HG02759 (cell line): ENCODE results near the gene VPS26A.
"Not testable (repeated sequence)": the region's sequence is repeated elsewhere in the genome, so short reads cannot be mapped to it uniquely, and the experiment has no call there.

Source experiments
- ATAC-seq: cut with Tn5 transposase; IDR thresholded peaks from one replicate; pipeline ENCODE4 v1.9.1; 2021; ENCODE audit warnings: mild to moderate bottlenecking, moderate library complexity; ENCODE audit not compliant: unreplicated experiment

VPS26A gene

DNA sequence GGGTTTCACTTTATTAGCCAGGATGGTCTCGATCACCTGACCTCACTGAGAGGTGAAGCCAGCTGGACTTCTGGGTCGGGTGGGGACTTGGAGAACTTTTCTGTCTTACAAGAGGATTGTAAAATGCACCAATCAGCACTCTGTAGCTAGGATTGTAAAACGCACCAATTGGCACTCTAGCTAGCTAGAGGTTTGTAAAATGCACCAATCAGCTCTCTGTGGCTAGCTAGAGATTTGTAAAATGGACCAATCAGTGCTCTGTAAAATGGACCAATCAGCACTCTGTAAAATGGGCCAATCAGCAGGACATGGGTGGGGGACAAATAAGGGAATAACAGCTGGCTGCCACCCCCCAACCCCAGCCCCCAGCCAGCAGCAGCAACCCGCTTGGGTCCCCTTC lies 51.3 kb downstream of the VPS26A start:
- ATAC-seq: not testable (repeated sequence)

GRCh38 chr10:69176823-69177222 lies 52.8 kb downstream of the VPS26A start:
- ATAC-seq: no peak

DNA sequence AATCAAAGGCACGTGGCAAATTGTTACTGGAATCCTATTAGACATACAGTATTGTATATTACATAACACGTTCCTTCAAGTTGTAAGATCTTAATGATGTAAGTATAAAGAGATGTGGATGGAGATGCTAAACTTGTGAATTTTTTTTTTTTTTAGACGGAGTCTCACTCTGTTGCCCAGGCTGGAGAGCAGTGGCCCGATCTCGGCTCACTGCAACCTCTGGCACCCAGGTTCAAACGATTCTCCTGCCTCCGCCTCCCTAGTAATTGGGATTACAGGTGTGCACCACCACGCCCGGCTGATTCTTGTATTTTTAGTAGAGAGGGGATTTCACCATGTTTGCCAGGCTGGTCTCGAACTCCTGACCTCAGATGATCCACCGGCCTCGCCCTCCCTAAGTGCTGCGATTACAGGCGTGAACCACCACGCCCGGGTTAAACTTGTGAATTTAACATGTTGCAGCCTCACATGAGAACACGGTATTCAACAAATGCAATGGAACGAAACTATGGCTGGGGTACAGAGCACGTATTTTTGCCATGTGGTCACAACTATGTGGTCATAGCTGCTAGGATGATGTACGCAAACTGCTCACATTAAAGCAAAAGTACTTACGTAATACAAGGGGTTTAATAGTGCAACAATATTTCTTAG lies 55.2 kb downstream of the VPS26A start:
- ATAC-seq: peak; percentile 32

DNA sequence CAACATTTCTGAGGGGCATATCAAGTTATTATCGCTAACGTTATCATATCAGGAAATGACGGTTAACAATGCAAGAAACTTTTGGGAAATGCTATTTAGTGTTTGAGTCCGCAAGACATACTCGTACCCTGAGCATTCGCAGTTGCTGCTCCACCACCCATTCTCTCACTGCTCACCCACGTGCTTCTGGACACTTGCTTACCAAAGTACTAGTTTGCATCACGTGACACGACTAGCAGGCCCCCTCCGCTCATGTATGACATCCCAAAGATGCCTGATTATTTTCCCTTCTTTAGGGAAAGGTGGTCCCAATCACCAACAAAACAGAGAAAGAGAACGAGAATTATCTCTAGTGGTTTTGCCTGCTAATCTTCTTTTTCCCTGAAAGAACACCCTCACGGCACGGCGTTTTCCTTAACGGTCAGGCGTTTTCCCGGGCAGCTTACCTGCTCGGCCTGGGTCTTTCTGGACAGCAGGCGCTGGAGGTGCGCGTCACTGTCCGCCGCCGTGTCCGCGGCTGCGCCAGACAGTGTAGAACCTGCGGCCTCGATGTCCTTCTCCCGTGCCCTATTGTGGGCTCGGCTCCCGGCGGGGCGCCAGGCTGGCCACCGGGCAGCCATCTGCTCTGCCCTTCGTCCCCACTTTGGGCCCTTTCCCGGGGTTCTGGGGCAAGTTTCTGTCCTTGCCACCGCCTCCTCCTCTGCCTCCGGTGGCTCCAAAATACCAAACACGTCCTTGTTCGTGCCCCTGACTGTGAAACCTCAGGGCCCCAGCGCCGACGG lies 56.0 kb downstream of the VPS26A start, which contains the start of gene SUPV3L1:
Gene SUPV3L1 (plus strand): TSS at position 492 of the 782 bp plus-strand sequence. CDS start 58 bp downstream, at position 550.
- ATAC-seq: peak; percentile 89

- ATAC-seq: no peak
Observed at GRCh38 chr10:69180525-69181204, 56.7 kb downstream of the VPS26A start.

DNA sequence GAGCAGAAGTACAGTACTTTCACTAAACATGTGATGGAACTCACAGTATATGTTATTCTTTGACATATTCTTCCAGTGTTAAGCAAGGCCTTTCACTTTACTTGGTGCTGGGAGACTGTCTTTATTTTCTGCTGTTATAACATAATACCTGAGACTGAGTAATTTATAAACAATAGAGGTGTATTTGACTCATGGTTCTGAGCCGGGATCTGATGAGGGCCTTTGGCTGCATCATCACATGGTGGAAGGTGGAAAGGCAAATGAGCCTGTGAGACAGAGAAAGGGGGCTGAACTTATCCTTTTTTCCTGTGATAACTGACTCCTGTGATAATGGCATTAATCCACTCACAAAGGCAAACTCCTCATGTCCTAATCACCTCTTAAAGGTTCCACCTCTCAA lies 57.5 kb downstream of the VPS26A start:
- no peak for ATAC-seq

DNA sequence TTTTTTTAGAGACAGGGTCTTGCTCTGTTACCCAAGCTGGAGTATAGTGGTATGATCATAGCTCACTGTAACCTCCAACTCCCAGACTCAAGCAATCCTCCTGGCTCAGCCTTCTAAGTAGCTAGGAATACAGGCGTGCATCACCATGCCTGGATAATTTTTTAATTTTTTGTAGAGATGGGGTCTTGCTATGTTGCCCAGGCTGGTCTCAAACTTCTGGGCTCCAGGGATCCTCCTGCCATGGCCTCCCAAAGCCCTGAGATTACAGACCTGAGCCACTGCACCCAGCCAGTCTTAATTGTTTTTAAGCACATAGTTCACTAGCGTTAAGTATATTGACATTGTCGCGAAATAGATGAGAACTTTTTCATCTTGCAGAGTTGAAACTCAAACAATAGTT lies 58.0 kb downstream of the VPS26A start:
- ATAC-seq: no peak

DNA sequence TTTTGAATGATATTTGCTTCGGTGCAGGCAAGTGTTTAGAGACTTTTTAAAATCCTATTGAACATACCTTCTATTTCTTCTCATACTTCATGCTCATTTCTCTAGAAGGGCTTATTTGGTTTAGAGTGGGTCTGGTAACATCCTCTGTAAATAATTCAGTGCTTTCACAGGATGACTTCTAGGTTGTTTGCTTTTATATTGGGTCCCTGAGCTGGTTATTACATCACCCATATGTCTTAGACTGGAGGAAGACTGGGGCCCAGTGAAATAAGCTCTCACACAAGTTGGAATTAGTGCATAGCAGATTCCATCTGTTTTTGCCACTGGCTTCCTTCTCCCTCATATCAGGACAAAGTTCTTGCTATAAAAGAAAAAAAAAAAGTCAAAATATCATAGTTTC lies 62.5 kb downstream of the VPS26A start:
- ATAC-seq: no peak

- no peak for ATAC-seq
Observed at GRCh38 chr10:69201045-69201444, 77.1 kb downstream of the VPS26A start.

DNA sequence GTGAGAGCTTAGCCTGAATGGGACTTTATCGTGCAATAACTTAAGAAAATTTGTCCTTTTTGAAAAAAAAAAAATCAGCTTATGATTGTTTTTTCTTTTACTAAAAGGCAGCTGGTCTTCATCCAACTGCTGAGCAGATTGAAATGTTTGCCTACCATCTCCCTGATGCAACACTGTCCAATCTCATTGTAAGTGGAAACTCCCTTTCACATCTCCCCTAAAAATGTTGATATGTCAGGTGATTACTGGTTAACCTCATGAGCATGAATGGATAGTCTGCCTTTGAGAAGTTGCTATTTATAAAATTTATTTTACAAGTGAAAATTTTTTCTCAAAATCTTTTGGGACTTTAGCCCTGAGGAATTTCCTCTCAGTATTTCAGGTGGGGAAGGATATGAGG lies 78.4 kb downstream of the VPS26A start:
- peak; percentile 57 for ATAC-seq

DNA sequence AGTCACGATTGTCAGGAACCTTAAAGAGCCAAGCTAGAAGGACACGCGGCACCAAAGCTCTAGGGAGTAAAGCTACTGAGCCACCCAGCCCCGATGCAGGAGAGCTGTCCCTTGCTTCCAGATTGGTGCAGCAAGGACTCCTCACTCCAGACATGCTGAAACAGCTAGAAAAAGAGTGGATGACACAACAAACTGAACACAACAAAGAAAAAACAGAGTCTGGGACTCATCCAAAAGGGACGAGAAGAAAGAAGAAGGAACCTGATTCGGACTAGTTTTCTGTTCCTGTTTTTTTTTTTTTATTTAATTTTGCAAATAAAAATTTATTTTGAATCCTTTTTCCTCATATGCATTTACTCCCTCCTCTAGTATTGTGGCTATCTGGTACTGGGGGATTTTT lies 84.8 kb downstream of the VPS26A start:
- no peak for ATAC-seq

- no peak for ATAC-seq
Observed at GRCh38 chr10:69209787-69210484, 86.0 kb downstream of the VPS26A start.

DNA sequence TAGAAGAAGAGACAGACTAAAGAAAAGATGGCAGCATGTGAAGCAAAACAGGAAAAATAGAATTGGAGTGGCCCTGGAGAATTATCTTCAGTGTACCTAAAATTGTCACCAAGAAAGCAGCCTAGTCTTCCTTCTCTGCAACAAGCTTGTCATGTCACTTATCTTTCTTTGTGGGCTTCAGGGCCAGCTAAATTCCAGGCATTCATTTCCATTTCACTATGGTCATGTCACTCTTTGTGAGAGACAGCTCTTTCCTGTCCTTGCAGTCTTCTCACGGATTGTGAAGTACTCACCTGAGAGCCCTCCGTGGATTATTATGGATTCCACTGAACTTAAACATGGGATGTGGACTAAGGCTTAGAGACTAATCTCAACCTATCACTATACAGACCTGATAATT lies 87.1 kb downstream of the VPS26A start:
- ATAC-seq: no peak

DNA sequence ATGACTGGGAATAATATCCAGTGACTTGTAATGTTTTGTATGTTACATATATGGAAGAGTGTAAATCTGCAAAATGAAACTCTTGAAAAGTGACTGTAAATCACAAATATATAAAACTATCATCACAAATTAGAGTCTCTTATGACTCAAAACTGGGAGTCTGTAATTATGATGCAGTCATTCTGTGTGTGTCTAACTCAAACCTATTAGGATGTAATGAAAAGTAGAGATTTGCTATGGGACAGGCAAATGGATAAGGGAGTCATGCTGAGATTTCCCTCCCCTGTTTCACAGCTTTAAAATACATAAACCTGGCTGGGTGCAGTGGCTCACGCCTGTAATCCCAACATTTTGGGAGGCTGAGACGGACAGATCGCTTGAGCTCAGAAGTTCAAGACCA lies 87.5 kb downstream of the VPS26A start:
- no peak for ATAC-seq

DNA sequence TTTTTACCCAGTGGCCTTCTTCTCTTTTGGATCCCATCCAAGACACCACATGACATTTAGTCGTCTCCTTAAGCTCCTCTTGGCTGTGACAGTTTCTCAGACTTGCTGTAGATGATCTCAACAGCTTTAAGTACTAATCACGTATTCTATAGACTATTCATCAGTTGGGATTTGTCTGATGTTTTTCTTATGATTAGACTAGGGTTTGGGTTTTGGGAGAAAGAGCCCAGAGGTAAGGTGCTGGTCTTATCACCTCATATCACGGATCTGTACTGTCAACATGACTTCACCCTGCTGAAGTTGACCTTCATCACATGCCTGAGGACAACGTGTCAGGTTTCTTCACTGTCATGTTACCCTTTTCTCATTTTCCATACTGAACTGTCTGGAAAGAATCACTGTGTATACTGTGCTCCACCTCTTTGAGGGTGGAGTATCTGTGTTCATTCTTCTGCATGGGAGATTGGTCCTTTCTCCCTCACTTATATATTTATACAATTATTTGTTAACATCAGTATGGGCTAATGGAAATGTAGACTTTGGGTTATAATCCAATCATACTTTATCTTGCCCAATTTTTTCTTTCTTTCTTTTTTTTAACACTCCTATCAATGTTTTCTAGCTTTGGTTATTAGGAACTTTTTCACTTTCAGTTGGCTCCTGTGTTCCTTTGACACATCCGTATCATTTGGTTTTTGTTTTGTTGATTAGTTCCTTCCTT lies 89.8 kb downstream of the VPS26A start:
- ATAC-seq: no peak

GRCh38 chr10:69214666-69215131 lies 90.7 kb downstream of the VPS26A start:
- ATAC-seq: no peak

- no peak for ATAC-seq
Observed at GRCh38 chr10:69215405-69216171, 91.6 kb downstream of the VPS26A start.

DNA sequence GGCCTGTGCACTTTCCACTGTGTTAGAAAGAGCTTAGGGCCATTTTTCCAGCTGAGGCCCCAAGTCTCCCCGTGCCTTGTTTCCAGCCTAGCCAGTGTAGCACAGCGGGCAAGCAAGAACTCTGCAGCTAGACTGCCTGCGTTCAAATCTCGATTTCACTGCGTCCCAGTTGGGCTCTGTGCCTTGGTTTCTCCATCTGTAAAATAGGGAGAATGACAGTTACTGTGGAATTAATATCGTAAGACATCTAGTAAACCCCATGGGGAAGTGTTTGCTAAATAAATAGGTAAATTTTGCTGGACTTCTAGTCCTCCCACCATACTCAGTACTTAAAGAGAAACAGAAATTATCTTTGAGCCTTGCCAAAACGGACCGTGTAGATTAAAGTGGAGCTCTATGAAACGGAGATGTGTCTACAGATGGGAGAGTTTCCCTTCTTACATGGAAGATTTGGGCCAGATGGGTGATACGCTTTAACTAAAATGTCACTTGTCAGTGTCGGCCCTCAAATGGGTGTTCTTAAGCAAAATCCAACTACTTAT lies 92.7 kb downstream of the VPS26A start:
- ATAC-seq: no peak

DNA sequence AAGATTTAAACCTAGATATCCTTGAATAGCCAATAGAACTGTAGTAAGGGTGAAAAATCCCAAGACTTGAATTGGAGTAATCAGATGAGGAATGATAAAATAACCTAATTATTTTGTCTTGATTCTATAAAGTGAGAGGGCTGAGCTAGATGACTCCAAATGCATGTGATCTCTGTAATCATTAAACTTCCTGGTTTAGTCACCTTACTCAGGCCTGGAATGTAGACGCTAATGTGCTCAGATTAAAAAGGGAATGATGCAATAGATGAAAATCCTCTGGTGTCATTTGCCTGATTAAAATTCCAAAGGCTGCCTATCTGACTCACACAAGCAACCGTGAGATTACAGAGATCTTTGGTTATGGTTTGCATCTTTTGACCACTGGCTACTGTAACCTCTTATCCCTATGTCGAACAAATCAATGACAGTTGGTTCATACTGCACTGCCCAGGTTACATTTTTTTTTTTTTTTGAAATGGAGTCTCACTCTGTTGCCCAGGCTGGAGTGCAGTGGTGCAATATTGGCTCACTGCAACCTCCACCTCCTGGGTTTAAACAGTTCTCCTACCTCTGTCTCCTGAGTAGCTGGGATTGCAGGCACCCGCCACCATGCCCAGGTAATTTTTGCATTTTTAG lies 93.3 kb downstream of the VPS26A start:
- ATAC-seq: no peak
